ENCODE data around the gene KRT13. TPM values are rescaled to one million over a fixed set of nuclear protein-coding genes. Genes with fewer than 3 reads are reported as not detected.

Gene KRT13
- total and polyA plus RNA-seq, 2 donors (not counting 3 experiments of a cell fraction or from before 2014, with no cell fraction given): not detected

DNA sequence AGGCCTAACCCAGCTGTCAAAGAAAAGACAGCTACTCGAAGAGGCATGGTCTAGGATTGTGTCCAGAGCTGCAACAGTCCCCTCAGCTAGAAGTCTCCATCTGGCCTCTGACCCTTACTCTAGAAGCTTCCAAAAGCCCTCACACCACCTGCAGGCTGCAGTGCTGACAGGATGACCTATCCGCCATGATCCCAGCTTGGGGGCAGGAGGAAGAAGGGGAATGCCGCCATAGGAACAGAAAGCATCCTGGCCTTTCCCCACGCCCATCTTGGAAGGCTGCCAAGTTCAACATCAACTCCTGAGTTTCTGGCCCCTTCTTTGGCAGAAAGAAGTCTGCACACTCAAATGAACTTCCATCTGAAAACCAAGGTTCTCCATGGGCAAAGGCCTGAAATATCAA, 12.6 kb downstream of the KRT13 start:
- peak; percentile 91 for DNase-seq (ENCODE audit: low read depth, low spot score)
- H3K4me1 ChIP-seq (ENCODE audit: control insufficient read depth, extremely low read depth, insufficient read depth, low read length): peaks cover 24% of the 10 kb centered on the region
- POLR2A ChIA-PET: interaction anchor here (1.1 kb wide), 1 partner anchor 196 kb away, joined by 3 read pairs; the partner anchor contains the start of gene EIF1
- H3K4me2 ChIP-seq (ENCODE audit: insufficient read depth, low read length): no peak overlapping the region
- no peaks in the 10 kb centered on the region for H3K9me3 ChIP-seq (replicated peaks; ENCODE audit: control insufficient read depth, insufficient read depth, low read length)
- BruUV-seq (replicated peaks): no TSS peak
- H3K4me3 ChIP-seq (replicated peaks in 1 of 3; ENCODE audit: insufficient read depth in 1 of 3, low read depth in 1 of 3, low read length in 3 of 3): no peak overlapping the region
- no peak overlapping the region for H3K9ac ChIP-seq (replicated peaks; ENCODE audit: extremely low read depth, insufficient read depth, low read length)
- no peaks in the 10 kb centered on the region for H3K79me2 ChIP-seq (ENCODE audit: control insufficient read depth, insufficient read depth, low read length)
- no peaks in the 10 kb centered on the region for H3K27me3 ChIP-seq (ENCODE audit: control insufficient read depth in 2 of 2, insufficient read depth in 2 of 2, low read length in 2 of 2)
- intact Hi-C loops (cut with micrococcal nuclease) (loop anchor here (10.0 kb wide), 2 partner anchors 88 to 688 kb away; no protein-coding TSS in a partner anchor), dilution Hi-C loops (cut with MboI; ENCODE audit: extremely low pct_ligation_motif_present, low sequenced_read_pairs) (no loop called here)
- no peaks in the 10 kb centered on the region for H4K20me1 ChIP-seq (replicated peaks; ENCODE audit: control insufficient read depth, extremely low read depth, insufficient read depth, low read length)
- peak overlapping the region; percentile 61 for H2AFZ ChIP-seq (ENCODE audit: low read depth, low read length)
- H3K36me3 ChIP-seq (ENCODE audit: control insufficient read depth in 2 of 2, extremely low read depth in 1 of 2, insufficient read depth in 2 of 2, low read length in 2 of 2): no peaks in the 10 kb centered on the region
- no peaks in the 10 kb centered on the region for H3K9me1 ChIP-seq (replicated peaks; ENCODE audit: control insufficient read depth, extremely low read depth, insufficient read depth, low read length)
- FAIRE-seq: peak; percentile 92
- no peak for TF ChIP-seq FOS (IDR thresholded peaks at IDR 0.05; ENCODE audit: borderline replicate concordance, insufficient read depth, low read length)
- TF ChIP-seq, protein P1, sequence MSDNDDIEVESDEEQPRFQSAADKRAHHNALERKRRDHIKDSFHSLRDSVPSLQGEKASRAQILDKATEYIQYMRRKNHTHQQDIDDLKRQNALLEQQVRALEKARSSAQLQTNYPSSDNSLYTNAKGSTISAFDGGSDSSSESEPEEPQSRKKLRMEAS (IDR thresholded peaks at IDR 0.05; ENCODE audit: insufficient read depth, insufficient read length): no peak
- TF ChIP-seq, protein P2, sequence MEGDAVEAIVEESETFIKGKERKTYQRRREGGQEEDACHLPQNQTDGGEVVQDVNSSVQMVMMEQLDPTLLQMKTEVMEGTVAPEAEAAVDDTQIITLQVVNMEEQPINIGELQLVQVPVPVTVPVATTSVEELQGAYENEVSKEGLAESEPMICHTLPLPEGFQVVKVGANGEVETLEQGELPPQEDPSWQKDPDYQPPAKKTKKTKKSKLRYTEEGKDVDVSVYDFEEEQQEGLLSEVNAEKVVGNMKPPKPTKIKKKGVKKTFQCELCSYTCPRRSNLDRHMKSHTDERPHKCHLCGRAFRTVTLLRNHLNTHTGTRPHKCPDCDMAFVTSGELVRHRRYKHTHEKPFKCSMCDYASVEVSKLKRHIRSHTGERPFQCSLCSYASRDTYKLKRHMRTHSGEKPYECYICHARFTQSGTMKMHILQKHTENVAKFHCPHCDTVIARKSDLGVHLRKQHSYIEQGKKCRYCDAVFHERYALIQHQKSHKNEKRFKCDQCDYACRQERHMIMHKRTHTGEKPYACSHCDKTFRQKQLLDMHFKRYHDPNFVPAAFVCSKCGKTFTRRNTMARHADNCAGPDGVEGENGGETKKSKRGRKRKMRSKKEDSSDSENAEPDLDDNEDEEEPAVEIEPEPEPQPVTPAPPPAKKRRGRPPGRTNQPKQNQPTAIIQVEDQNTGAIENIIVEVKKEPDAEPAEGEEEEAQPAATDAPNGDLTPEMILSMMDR (IDR thresholded peaks at IDR 0.05; ENCODE audit: extremely low read depth in 1 of 2, insufficient read depth in 1 of 2, low read depth in 1 of 2, low read length in 2 of 2): no peak
- no peak for TF ChIP-seq EZH2 (IDR thresholded peaks at IDR 0.05; ENCODE audit: borderline replicate concordance, low read depth, low read length, severe bottlenecking)
- TF ChIP-seq GATA2 (IDR thresholded peaks at IDR 0.05; ENCODE audit: insufficient read depth, insufficient read length, low read depth, low read length): no peak
- TF ChIP-seq MYC (IDR thresholded peaks at IDR 0.05; ENCODE audit: low read depth, low read length): no peak
- TF ChIP-seq POLR2A (IDR thresholded peaks at IDR 0.05; ENCODE audit: low read depth, low read length): no peak
- no peak overlapping the region for H3K27ac ChIP-seq (ENCODE audit: insufficient read depth, low read depth, low read length)
- CTCF ChIA-PET: interaction anchor here (0.5 to 22.3 kb wide), 9 partner anchors 12 to 674 kb away, joined by 3 to 350 read pairs (median 4); partner anchors contain the start of gene KRT13
